GM12878 (cell line): ENCODE measurements around the gene COX4I2. TPM values are rescaled to one million over a fixed set of nuclear protein-coding genes. Genes with fewer than 3 reads are reported as not detected.

Experiments
- ATAC-seq: fragments of 200-7000 bp; cut with Tn5 transposase; 3 replicates; pipeline ENCODE4 v1.9.1; 2020; ENCODE audit warnings: mild to moderate bottlenecking, moderate library complexity
- BruUV-seq: library from RNA; stranded (reverse); fragments of 400-500 nt; replicated peaks from 2 replicates; lab custom pipeline; 2021; lab: Mats Ljungman, UMichigan
- CTCF ChIA-PET: fragments of 300-600 bp; sonication (Branson Sonifier 250); formaldehyde crosslinking; extraction: SDS; loops from one replicate; lab custom pipeline; 2021; ENCODE audit warnings: inconsistent platforms; lab: Yijun Ruan, JAX
- POLR2A ChIA-PET: fragments of 350-600 bp; formaldehyde crosslinking; extraction: SDS; loops from one replicate; lab custom pipeline; 2021; ENCODE audit warnings: inconsistent platforms; lab: Charles Lee
- RAD21 ChIA-PET: fragments of 300-600 bp; sonication (Branson Sonifier 250); formaldehyde crosslinking; loops from one replicate; lab custom pipeline; 2023; ENCODE audit warnings: antibody characterized with exemption; ENCODE audit not compliant: unreplicated experiment; lab: Charles Lee
- SMC1A ChIA-PET: fragments of 300-600 bp; sonication (Branson Sonifier 250); formaldehyde crosslinking; loops from one replicate; lab custom pipeline; 2023; ENCODE audit not compliant: unreplicated experiment, uncharacterized antibody; lab: Charles Lee
- DNase-seq: peaks from one replicate; pipeline ENCODE4 v3.0.0-alpha.2; 2011; ENCODE audit warnings: low read depth, low spot score
- FAIRE-seq: peaks from 3 replicates; lab custom pipeline; 2011; peaks lifted over from hg19 to GRCh38; lab: Jason Lieb, UNC
- H2AFZ ChIP-seq: 2 replicates; pipeline ENCODE4 v1.6.0; 2011; ENCODE audit warnings: low read depth, low read length, control low read depth; ENCODE audit not compliant: control insufficient read depth
- H3K27ac ChIP-seq: 2 replicates; pipeline ENCODE4 v1.5.1; 2011; ENCODE audit warnings: control low read depth; ENCODE audit not compliant: control insufficient read depth, insufficient read depth
- H3K27me3 ChIP-seq, 2 experiments: replicated peaks in 1 of 2; 2 replicates each; pipeline versions ENCODE4 v1.6.0 to v1.6.1; 2011; ENCODE audit warnings: low read length in 1 of 2; ENCODE audit not compliant: control insufficient read depth in 2 of 2, insufficient read depth in 2 of 2
- H3K36me3 ChIP-seq, 2 experiments: 2 replicates each; pipeline ENCODE4 v1.5.1; 2011; ENCODE audit warnings: low read length in 1 of 2; ENCODE audit not compliant: control insufficient read depth in 2 of 2, insufficient read depth in 2 of 2
- H3K4me1 ChIP-seq: 2 replicates; pipeline ENCODE4 v1.6.1; 2011; ENCODE audit warnings: mild to moderate bottlenecking, low read length, moderate library complexity, mixed read lengths; ENCODE audit not compliant: control insufficient read depth, insufficient read depth
- H3K4me2 ChIP-seq: 2 replicates; pipeline ENCODE4 v1.6.0; 2011; ENCODE audit warnings: control low read depth; ENCODE audit not compliant: control insufficient read depth, insufficient read depth
- H3K4me3 ChIP-seq: fragments of 200-600 bp; sonication (generic); 2 replicates; pipeline ENCODE4 v1.5.1; 2016
- H3K79me2 ChIP-seq: 2 replicates; pipeline ENCODE4 v1.6.0; 2011; ENCODE audit warnings: low read length; ENCODE audit not compliant: control insufficient read depth, insufficient read depth
- H3K9ac ChIP-seq: 2 replicates; pipeline ENCODE4 v1.8.0; 2011; ENCODE audit warnings: low read length, control low read depth, mixed read lengths; ENCODE audit not compliant: control insufficient read depth, insufficient read depth
- H3K9me3 ChIP-seq: replicated peaks from 3 replicates; pipeline ENCODE4 v1.5.1; 2011; ENCODE audit warnings: mild to moderate bottlenecking, low read length; ENCODE audit not compliant: control insufficient read depth, insufficient read depth
- H4K20me1 ChIP-seq: 2 replicates; pipeline ENCODE4 v1.6.0; 2011; ENCODE audit not compliant: control insufficient read depth, insufficient read depth
- CBX5 ChIP-seq: sonication (generic); IDR thresholded peaks from 2 replicates; pipeline ENCODE4 v1.6.1; 2016; ENCODE audit warnings: low read depth, moderate library complexity, mild to moderate bottlenecking, inconsistent platforms
- FOS ChIP-seq: IDR thresholded peaks from 3 replicates; pipeline ENCODE4 v1.6.1; 2011; ENCODE audit warnings: borderline replicate concordance; ENCODE audit not compliant: insufficient read length; ENCODE audit errors: extremely low read depth
- GATAD2B ChIP-seq: fragments of 450-650 bp; conservative IDR thresholded peaks from 2 replicates; pipeline ENCODE4 v1.6.1; 2017; ENCODE audit warnings: low read depth, mild to moderate bottlenecking, moderate library complexity
- HDAC2 ChIP-seq: fragments of 200-600 bp; sonication (generic); IDR thresholded peaks from 2 replicates; pipeline ENCODE4 v1.6.1; 2017
- HDAC6 ChIP-seq: fragments of 200-600 bp; sonication (generic); IDR thresholded peaks from one replicate; pipeline ENCODE4 v1.8.0; 2017; ENCODE audit warnings: antibody characterized with exemption; ENCODE audit not compliant: unreplicated experiment
- MAX ChIP-seq: IDR thresholded peaks from 2 replicates; pipeline ENCODE4 v1.6.1; 2012; ENCODE audit warnings: low read depth, low read length, improper control_type of control experiment
- NFXL1 ChIP-seq: fragments of 450-650 bp; IDR thresholded peaks from 2 replicates; pipeline ENCODE4 v1.6.1; 2017; ENCODE audit warnings: antibody characterized with exemption, mild to moderate bottlenecking, borderline replicate concordance
- TCF7 ChIP-seq: IDR thresholded peaks from 2 replicates; pipeline ENCODE4 v1.6.1; 2014; ENCODE audit warnings: antibody characterized with exemption, borderline replicate concordance
- ZNF622 ChIP-seq: fragments of 450-650 bp; IDR thresholded peaks from 2 replicates; pipeline ENCODE4 v1.6.1; 2017; ENCODE audit warnings: mild to moderate bottlenecking, inconsistent platforms
- WGBS: methylation state at CpG from one replicate; pipeline ENCODE4 v1.1.6; 2016; ENCODE audit warnings: low lambda C conversion rate; ENCODE audit not compliant: insufficient replicate concordance, insufficient coverage; ENCODE audit errors: missing lambda C conversion rate; 5-methylcytosine and 5-hydroxymethylcytosine counted together
- in situ Hi-C: fragments of 300-500 bp; cut with MboI; formaldehyde crosslinking; loops from 9 replicates; pipeline ENCODE4 v1.14.3; 2018; ENCODE audit warnings: mixed read lengths
- intact Hi-C: fragments of 100-400 bp; cut with micrococcal nuclease; formaldehyde crosslinking; loops from one replicate; pipeline ENCODE4 v1.14.2; 2022; ENCODE audit not compliant: unreplicated experiment
- polyA plus RNA-seq, 11 experiments: library from polyadenylated mRNA; depleted of rRNA in 4 of 11; unstranded in 6 of 11; stranded (reverse) in 5 of 11; fragments of >200 nt; fragmentation: Nextera tagmentation in 4 of 11; fragmentation: Illumina TruSeq in 1 of 11; extraction: Ambion mirVana in 4 of 11; extraction: Trizol in 1 of 11; gene quantifications; 1 replicate in 1 of 11; 2 replicates in 10 of 11; pipeline versions ENCODE4 v1.2.1 to v1.2.3, GENCODE V29; 2011 to 2016; ENCODE audit warnings: inconsistent platforms in 2 of 11, missing spikeins in 2 of 11, low read depth in 1 of 11
- total RNA-seq, 4 experiments: library from RNA; depleted of rRNA in 3 of 4; stranded (reverse); fragments of >200 nt in 3 of 4; fragmentation: Illumina TruSeq in 1 of 4; extraction: Trizol in 1 of 4; gene quantifications; 2 replicates each; pipeline versions ENCODE4 v1.2.1 to v1.2.3, GENCODE V29; 2013 to 2021

The COX4I2 gene
- total and polyA plus RNA-seq, 10 of the 15 experiments (the other 5 are each of a cell fraction or from before 2014, with no cell fraction given) = not detected

GRCh38 chr20:31615416-31615815 is 22.3 kb upstream of the COX4I2 start:
- Histone ChIP-seq H2AFZ (no peak overlapping the region), H4K20me1 (no peaks in the 10 kb centered on the region), H3K79me2 (no peaks in the 10 kb centered on the region), H3K27ac (no peak overlapping the region), H3K4me1 (no peaks in the 10 kb centered on the region), H3K36me3 (no peaks in the 10 kb centered on the region), H3K9ac (no peak overlapping the region), H3K9me3 (no peaks in the 10 kb centered on the region), H3K4me3 (no peak overlapping the region), H3K4me2 (no peak overlapping the region), H3K27me3 (no peaks in the 10 kb centered on the region)
- ChIA-PET RAD21 (interaction anchor here (1.0 kb wide), 1 partner anchor 47 kb away, joined by 3 read pairs; no protein-coding TSS in a partner anchor), POLR2A (no interaction called here), CTCF (interaction anchor here (18.6 kb wide), 1 partner anchor 51 kb away, joined by 958 read pairs; no protein-coding TSS in a partner anchor), SMC1A (no interaction called here)
- intact Hi-C loops = no loop called here
- no peak for DNase-seq
- BruUV-seq = no TSS peak
- no peak for ATAC-seq
- WGBS = 82% methylated on average over 8 of the region's 8 CpGs
- in situ Hi-C loops = no loop called here
- TF ChIP-seq MAX (no peak), GATAD2B (no peak), HDAC6 (no peak), NFXL1 (no peak), FOS (no peak), HDAC2 (no peak), TCF7 (no peak), ZNF622 (no peak), CBX5 (no peak)
- no peak for FAIRE-seq
